NCI-H526 (cell line): ENCODE data around the gene CLDN22.

Source experiments
- DNase-seq, 2 experiments: peaks; one replicate each; lab custom pipeline; 2025; lab: John Stamatoyannopoulos, UW

The CLDN22 gene

DNA sequence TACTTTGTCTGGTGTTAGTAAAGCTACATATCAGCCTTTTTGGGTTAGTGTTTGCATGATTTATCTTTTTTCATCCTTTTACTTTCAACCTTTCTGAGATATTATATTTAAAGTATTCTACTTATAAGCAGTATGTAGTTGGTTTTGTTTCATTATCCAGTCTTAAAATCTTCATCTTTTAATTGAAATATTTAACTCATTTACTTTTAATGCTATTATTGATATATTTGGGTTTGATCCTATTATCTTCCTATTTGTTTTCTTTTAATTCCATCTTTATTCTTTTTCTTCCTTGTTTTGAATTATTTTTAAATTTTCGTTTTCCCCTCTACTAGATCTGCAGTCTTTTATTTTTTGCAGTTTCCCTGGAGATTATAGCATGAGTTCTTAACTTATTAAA lies 44.0 kb downstream of the CLDN22 start:
- DNase-seq, result no peak

DNA sequence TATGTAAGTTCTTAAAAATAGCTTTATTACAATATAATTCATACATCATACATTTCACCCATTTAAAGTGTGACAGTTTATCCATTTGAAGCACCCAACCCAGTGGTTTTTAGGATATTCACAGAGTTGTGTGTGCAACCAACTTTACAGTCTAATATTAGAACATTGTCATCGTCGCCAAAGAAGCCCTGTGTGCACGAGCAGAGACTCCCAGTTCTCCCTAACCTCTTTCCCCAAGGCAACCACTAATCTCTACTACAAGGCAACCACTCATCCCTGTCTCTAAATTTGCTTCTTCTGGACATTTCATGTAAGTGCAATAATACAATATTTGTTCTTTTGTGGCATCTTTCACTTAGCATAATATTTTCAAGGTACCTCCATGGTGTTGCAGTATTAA lies 47.7 kb downstream of the CLDN22 start:
- no peak for DNase-seq

DNA sequence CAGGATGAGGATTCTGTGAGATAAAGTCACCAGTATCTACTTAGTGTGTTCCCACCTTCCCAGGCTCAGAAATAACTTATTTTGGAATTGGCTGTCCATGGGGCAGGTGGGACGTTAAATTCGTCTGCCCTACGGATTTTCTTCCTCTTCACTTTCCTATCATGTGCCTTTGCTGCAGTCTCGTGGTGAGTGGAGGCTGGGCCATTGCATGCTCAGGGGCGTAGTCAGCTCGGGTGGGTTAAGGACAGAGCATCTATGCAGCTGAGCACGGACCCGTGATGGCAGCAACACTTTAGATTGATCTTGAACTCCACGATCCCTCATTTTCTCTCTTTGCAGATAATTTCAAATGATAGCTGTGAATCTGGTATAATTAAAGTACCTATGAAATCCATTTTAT lies 51.5 kb downstream of the CLDN22 start:
- no peak for DNase-seq
